GM19395 (cell line): ENCODE measurements around the gene SPIN1.

Experiments
- ATAC-seq: cut with Tn5 transposase; IDR thresholded peaks from one replicate; pipeline ENCODE4 v1.9.1; 2021; ENCODE audit warnings: mild to moderate bottlenecking, moderate library complexity; ENCODE audit not compliant: unreplicated experiment

Gene SPIN1

GRCh38 chr9:88488166-88488565 is 99.9 kb downstream of the SPIN1 start:
- no peak for ATAC-seq

GRCh38 chr9:88494983-88495721 is 106.9 kb downstream of the SPIN1 start:
- no peak for ATAC-seq

DNA sequence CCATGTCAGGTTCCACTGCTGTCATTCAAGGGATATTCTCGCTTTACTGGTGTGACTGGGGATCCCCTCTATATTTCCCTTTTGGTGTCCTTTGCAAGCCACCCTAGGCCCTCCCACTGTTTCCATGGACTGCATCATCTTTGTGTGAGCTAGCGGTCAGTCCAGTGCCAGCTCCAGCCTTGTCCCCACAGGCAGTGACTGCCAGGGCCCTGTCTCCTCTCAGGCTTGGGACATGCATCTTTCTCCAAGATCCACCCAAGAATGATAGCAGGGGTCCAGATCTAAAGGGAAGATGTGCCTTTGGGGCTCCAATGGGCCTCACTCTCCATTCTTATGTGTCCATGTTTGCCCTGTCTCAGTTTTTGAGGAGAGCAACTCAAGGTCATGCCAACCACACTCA is 109.0 kb downstream of the SPIN1 start:
- no peak for ATAC-seq

DNA sequence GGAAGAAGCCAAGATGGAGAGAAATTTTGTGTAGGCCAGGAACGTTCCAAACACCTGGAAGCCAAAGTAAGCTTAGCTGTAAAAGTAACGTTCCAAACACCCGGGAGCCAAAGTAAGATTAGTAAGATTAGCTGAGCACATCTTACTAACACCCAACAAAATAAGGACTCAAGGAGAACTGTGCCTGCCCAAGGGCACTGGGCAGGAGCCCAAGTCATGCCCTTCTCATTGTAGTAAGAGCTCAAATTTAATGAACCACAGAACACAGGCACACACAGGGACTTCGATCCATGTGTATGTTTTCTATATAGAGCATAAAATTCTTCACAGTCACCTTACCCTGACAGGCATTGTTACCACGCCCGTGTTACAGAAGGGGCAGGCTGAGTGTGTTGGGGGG is 110.6 kb downstream of the SPIN1 start:
- no peak for ATAC-seq

- ATAC-seq, result no peak
Observed at GRCh38 chr9:88501086-88501485, 112.8 kb downstream of the SPIN1 start.

DNA sequence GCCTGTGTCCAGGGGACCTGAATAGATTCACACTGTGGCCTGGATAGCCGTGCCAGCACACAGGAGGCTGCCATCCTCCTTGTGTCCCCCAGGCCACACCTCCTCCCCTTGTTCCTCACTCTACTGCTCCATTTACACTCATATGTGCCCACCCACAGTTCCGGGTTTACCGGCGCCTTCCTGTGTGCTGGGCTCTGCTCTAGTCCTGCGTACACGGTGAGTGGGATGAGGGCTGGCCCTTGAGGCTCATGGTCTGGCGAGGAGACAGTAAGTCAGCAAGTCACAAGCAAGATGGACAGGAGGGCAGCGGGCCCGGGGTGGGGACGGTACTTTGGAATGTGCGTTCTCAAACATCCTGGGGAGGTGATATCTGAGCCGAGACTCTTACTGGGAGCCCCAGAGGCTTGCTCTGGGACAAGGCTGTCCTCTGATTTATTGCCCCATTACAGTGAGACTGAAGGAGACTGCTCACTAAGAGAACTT is 114.3 kb downstream of the SPIN1 start:
- no peak for ATAC-seq

- no peak for ATAC-seq
Observed at GRCh38 chr9:88503081-88503844, 115.0 kb downstream of the SPIN1 start.

GRCh38 chr9:88503845-88504764 is 115.9 kb downstream of the SPIN1 start:
- ATAC-seq, result no peak

DNA sequence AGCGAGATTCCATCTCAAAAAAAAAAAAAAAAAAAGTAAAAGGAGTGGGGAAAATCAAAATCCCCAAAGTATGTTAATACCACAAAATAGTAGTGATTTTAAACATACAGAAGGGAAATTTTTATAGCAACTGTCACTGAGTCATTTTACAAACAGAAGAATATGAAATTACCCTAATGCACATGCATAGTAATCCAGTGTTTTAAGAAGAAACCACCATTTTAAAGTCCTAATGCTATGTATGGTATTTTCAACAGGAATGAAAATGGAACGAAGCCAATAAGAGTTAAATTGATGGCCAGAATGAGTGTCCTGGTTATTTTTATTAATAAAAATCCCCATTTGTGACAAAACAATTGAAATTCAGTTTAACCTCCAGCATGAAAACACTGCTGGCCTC is 120.1 kb downstream of the SPIN1 start:
- ATAC-seq, result no peak

DNA sequence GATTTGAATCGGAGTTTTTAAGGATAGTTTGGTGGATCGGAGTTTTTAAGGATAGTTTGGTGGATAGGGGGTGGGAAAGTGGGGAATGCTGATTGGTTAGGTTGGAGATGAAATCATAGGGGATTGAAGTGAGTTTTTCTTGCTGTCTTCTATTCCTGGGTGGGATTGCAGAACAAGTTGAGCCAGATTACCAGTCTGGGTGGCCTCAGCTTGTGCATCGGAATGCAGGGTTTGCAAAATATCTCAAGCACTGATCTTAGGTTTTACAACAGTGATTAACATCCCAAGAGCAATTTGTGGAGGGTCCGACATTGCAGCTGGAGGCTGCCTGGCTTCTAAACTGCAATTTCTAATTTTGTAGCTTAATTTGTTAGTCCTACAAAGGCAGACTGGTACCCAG is 123.7 kb downstream of the SPIN1 start:
- ATAC-seq, result no peak

GRCh38 chr9:88514247-88514646 is 126.0 kb downstream of the SPIN1 start:
- no peak for ATAC-seq

GRCh38 chr9:88521308-88521707 is 133.1 kb downstream of the SPIN1 start:
- ATAC-seq, result no peak

DNA sequence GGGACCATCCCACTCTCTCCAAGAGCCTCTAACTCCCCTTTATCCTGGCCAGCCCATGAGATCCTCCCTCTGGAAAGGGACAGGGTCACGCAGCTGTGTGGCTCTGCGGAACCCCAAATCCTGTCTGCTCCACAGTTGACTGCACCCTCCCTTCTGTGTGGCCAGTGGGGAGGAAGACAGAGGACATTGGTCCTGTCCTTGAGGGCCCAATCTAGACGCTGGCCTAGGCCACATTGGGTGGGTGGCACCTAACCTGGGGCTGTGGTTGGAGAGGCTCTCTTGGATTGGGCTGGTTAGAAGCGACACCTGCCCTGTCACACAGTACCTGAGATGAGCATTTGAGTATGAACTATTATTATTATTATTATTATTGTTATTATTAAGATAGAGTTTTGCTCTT is 134.1 kb downstream of the SPIN1 start:
- no peak for ATAC-seq

DNA sequence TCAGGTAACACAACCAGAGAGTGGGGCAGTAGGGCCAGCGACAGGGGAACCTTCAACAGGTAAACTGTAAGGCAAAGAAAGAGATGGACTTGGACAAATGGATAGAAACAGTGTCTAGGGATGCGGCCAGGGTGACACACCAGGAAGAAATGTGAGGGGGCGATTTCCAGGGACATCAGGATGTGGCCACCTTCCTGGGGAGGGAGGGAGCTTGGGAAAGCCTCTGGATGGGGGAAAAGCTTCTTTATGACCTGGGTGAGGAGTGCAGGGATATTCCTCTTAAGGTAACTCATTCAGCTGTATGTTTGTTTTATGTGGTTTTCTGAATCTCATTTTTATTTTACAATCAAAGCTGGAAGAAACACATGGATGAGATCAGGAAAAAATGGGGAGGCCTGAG is 134.8 kb downstream of the SPIN1 start:
- no peak for ATAC-seq

DNA sequence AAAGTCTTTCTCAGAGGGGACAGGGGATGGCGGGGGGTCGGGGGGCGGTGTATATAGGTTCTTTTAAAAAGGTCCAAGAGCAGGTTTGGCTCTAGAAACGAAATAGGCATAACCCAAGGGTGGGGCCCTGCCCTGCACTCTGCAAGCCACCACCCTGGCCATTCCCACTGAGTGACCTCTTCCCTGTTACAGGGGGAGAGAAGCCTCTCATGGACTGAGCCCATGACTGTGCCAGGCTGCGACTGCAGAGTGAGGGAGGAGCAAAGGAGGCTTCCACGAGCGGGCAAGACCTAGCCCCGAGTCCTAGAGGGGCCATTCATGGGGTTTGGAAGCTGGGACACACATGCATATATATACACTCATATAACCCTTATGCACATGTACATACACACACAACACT is 136.7 kb downstream of the SPIN1 start:
- no peak for ATAC-seq

GRCh38 chr9:88527618-88528017 is 139.4 kb downstream of the SPIN1 start:
- no peak for ATAC-seq
